Psoas muscle (tissue), 8 donors: ENCODE results near the gene LSM10. TPM values are rescaled to one million over a fixed set of nuclear protein-coding genes. Genes with fewer than 3 reads are reported as not detected.

ENCODE experiments used
- ATAC-seq, 4 donors: fragments of 200-7000 bp; cut with Tn5 transposase; one replicate each; pipeline ENCODE4 v1.9.1; 2020; ENCODE audit warnings: moderate library complexity in 3 of 4, mild to moderate bottlenecking in 2 of 4
- DNase-seq, 2 donors: peaks; one replicate each; pipeline ENCODE4 v3.0.0-alpha.2; 2020
- H3K27ac ChIP-seq: fragments of 200-600 bp; one replicate; pipeline ENCODE4 v1.8.0; 2022
- H3K27me3 ChIP-seq, 3 donors: fragments of 200-600 bp in 1 of 3; one replicate each; pipeline versions ENCODE4 v1.6.1 to v1.8.0; 2013 to 2022; ENCODE audit warnings: low read length in 2 of 3, mild to moderate bottlenecking in 2 of 3, moderate library complexity in 1 of 3; ENCODE audit not compliant: insufficient read depth in 3 of 3
- H3K36me3 ChIP-seq, 2 donors: fragments of 200-600 bp in 1 of 2; one replicate each; pipeline versions ENCODE4 v1.6.1 to v1.8.0; 2013 to 2022; ENCODE audit warnings: low read depth in 1 of 2, mild to moderate bottlenecking in 1 of 2, moderate library complexity in 1 of 2; ENCODE audit not compliant: insufficient read depth in 1 of 2
- H3K4me1 ChIP-seq: fragments of 200-600 bp; one replicate; pipeline ENCODE4 v1.8.0; 2022
- H3K4me3 ChIP-seq: fragments of 200-600 bp; one replicate; pipeline ENCODE4 v1.8.0; 2022; ENCODE audit warnings: mild to moderate bottlenecking
- H3K9me3 ChIP-seq: fragments of 200-600 bp; one replicate; pipeline ENCODE4 v1.8.0; 2022
- CTCF ChIP-seq: fragments of 200-600 bp; IDR thresholded peaks from one replicate; pipeline ENCODE4 v1.8.0; 2022; ENCODE audit warnings: antibody characterized with exemption
- whole genome bisulfite sequencing, 3 donors: extraction: QIAGEN DNeasy Blood & Tissue Kit; methylation state at CpG; one replicate each; pipeline versions ENCODE4 v1.1.6 to v1.1.7; 2013; 5-methylcytosine and 5-hydroxymethylcytosine counted together
- intact Hi-C, 2 donors: fragments of 100-400 bp; cut with DNase I; formaldehyde crosslinking; loops; one replicate each; pipeline versions ENCODE4 v1.11.0 to v1.14.2; 2022
- polyA plus RNA-seq, 3 donors: library from polyadenylated mRNA; stranded (reverse); fragments of 200-250 nt; gene quantifications; one replicate each; pipeline ENCODE4 v1.2.3, GENCODE V29; 2013
- total RNA-seq, 4 donors: library from RNA; stranded (reverse); fragmentation: NEBNext Ultra II Directional in 2 of 4; extraction: Animal tissue kit (Norgen Biotek cat#: 25700) in 2 of 4; gene quantifications; one replicate each; pipeline versions ENCODE4 v1.2.1 to v1.2.4, GENCODE V29; 2021 to 2023
- donor health status: healthy with polysubstance abuse.
- donor health status: DM: no; HTN: no; CAD: no; lungs with moderate emphysema.
- donor health status: Bipolar disorder and iron deficiency.
- donor health status: healthy.
- donor health status: DM: yes; HTN: yes; CAD: no.
- donor health status: DM: no; HTN: no; CAD: no.
- donor health status: DM: no; HTN: no; CAD: no.
- donor health status: DM: yes; HTN: yes; CAD: no.

LSM10 gene
- total and polyA plus RNA-seq, 7 donors = 80.3 to 246 (median 102) TPM

- TF ChIP-seq CTCF = no peak
- H3K27me3 ChIP-seq = no peaks in the 10 kb centered on the region
- H3K4me3 ChIP-seq = no peak overlapping the region
- 60 to 74% (median 66%) methylated on average over 2 of the region's 2 CpGs for WGBS, 3 donors
- peaks cover 0 to 16% of the 10 kb centered on the region in 2 donors for H3K36me3 ChIP-seq
- DNase-seq = no peak
- intact Hi-C loops = no loop called here
- ATAC-seq = no peak
- H3K4me1 ChIP-seq = no peaks in the 10 kb centered on the region
- H3K27ac ChIP-seq = no peak overlapping the region
- H3K9me3 ChIP-seq = no peaks in the 10 kb centered on the region
Observed at GRCh38 chr1:36443297-36443696, 45.6 kb upstream of the LSM10 start.

DNA sequence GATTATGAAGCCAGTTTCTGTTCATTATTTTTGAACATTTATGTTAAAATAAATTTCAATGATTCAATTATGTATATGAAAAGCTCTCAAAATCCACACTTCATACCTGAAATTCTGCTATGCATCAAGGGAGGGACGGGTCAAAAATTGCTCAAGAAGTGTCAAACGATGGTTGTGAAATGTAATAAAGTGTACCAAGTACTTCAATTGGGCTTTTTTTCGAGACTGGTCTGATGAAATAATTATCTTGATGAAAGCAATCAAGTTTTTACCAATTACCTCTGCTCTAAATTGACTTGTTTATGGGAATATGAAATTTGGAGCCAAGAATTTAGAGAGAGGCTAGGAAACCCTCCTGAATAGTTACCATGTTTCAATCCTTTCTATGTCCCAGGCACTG, 44.6 kb upstream of the LSM10 start:
- intact Hi-C loops = no loop called here
- 83 to 92% (median 88%) methylated on average over 3 of the region's 3 CpGs for WGBS, 3 donors

GRCh38 chr1:36440646-36441045, 42.9 kb upstream of the LSM10 start:
- no peak for ATAC-seq
- 85 to 90% (median 86%) methylated on average over 3 of the region's 3 CpGs for WGBS, 3 donors
- Histone ChIP-seq H3K4me1 (no peaks in the 10 kb centered on the region), H3K4me3 (no peak overlapping the region), H3K36me3 (peaks cover 0 to 33% of the 10 kb centered on the region in 2 donors), H3K9me3 (no peaks in the 10 kb centered on the region), H3K27ac (no peak overlapping the region), H3K27me3 (no peaks in the 10 kb centered on the region)
- DNase-seq = no peak
- no peak for TF ChIP-seq CTCF
- intact Hi-C loops = no loop called here

More for the DNA sequence above, 44.6 kb upstream of the LSM10 start:
- no peak overlapping the region for H3K27ac ChIP-seq
- DNase-seq (no peak), ATAC-seq (no peak)
- no peak overlapping the region for H3K4me3 ChIP-seq
- no peaks in the 10 kb centered on the region for H3K27me3 ChIP-seq
- no peaks in the 10 kb centered on the region for H3K4me1 ChIP-seq
- no peak for TF ChIP-seq CTCF
- no peaks in the 10 kb centered on the region for H3K9me3 ChIP-seq
- H3K36me3 ChIP-seq = peaks cover 0 to 24% of the 10 kb centered on the region in 2 donors

DNA sequence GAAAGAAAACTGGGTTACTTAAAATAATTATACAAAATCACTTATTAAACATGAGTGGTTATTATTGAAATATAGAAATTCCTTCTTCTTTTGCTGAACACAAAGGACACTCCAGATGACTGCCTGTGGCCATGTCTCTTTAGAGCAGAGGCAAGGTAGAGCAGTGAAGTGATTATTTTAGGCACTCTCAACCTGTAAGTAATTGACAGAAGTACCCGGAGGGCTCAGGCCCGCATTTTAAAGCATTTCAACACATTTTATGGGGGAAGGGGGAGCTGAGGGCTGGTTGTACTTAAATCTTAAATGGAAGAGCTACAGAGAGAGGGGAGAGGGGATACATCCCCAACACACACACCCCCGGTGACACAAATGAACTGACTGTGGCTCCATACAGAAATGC, 42.3 kb upstream of the LSM10 start:
- intact Hi-C loops = no loop called here
- Histone ChIP-seq H3K4me1 (no peaks in the 10 kb centered on the region), H3K27me3 (no peaks in the 10 kb centered on the region), H3K36me3 (peaks cover 0 to 33% of the 10 kb centered on the region in 2 donors), H3K4me3 (no peak overlapping the region), H3K27ac (no peak overlapping the region), H3K9me3 (no peaks in the 10 kb centered on the region)
- DNase-seq (no peak), ATAC-seq (no peak)
- WGBS, 3 donors = 66 to 78% (median 74%) methylated on average over 3 of the region's 3 CpGs
- TF ChIP-seq CTCF = no peak

DNA sequence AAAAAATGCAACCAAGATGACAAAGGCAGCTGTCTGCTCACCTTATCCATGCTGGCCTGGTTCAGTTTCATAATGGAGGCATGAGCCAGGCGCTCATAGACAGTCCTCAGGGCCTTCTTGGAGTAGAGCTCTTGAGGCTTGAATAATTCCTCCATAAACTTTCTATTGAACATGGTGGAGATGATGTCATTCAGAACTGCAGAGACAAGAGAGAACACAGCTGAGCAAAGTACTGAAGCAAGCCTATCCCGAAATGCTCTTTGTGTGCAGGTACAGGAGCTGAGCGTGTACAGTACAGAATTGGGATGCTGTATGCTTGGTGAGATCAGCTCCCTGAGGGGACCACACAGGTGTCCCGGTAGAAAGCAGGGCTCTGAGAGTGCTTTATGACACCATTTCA, 41.0 kb upstream of the LSM10 start:
- intact Hi-C loops = no loop called here
- ATAC-seq (no peak), DNase-seq (no peak)
- 92 to 96% (median 93%) methylated on average over 4 of the region's 4 CpGs for WGBS, 3 donors
- Histone ChIP-seq H3K9me3 (no peaks in the 10 kb centered on the region), H3K27me3 (no peaks in the 10 kb centered on the region), H3K27ac (no peak overlapping the region), H3K4me1 (no peaks in the 10 kb centered on the region), H3K4me3 (no peak overlapping the region), H3K36me3 (peaks cover 0 to 33% of the 10 kb centered on the region in 2 donors)
- TF ChIP-seq CTCF = no peak
